Cortex of kidney (tissue), 1 donor: ENCODE measurements around the gene CCSAP.
"Not testable (repeated sequence)": the region's sequence is repeated elsewhere in the genome, so short reads cannot be mapped to it uniquely, and the experiment has no call there.

ENCODE experiments used
- DNase-seq: peaks from one replicate; lab custom pipeline; 2025; lab: John Stamatoyannopoulos, UW

The CCSAP gene

DNA sequence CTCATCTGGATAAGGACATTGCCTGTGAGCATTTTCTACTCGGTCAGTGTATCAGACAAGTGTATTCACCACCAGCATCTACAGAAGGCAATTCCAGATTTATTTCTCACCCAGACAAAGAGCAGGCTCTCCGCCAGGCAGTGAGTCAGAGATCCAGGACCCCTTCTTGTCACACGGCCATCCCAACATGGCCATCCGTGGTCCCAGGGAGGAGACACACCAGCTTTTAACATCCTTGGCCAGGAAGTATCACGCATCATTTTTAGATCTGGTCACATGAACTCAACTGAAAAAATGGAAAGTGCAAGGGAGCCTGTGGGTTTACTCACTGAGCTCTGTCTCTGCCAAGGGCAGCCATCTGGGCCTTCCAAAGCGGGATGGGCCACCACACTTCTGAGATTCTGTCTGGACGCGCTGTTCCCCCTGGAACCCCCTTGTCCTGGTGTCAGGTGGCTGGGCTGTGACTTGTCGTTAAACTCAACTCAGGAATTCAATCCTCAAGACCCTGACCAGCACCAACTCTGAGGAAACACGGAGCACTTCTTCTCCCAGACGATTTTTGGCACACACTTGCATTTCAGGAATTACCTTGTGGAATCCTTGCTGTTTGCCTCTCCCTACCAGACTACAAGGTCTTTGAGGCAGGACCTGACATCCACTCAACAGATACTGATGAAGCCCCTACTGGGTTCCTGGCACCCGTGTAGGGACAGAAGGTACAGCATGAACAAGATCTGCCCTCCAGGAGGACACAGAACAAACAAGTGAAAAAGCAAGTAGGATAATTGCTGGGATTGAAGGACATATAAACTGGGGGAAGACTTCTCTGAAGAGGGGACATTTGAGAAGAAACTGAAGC is 21.6 kb upstream of the CCSAP start:
- DNase-seq = no peak

DNA sequence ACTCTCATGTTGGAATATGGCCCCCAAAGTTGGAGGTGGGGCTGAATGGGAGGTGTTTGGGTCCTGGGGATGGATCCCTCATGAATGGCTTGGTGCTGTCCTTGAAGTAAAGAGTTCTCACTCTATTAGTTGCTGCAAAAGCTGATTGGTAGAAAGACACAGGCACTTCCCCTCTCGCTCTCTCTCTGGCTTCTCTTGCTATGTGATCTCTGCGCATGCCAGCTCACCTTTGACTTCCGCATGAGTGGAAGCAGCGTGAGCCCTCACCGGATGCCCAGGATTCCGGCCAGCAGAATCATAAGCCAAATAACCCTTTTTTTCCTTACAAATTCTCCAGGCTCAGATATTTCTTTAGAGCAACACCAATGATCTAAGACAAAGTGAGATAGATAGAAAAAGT is 20.9 kb upstream of the CCSAP start:
- DNase-seq = no peak

DNA sequence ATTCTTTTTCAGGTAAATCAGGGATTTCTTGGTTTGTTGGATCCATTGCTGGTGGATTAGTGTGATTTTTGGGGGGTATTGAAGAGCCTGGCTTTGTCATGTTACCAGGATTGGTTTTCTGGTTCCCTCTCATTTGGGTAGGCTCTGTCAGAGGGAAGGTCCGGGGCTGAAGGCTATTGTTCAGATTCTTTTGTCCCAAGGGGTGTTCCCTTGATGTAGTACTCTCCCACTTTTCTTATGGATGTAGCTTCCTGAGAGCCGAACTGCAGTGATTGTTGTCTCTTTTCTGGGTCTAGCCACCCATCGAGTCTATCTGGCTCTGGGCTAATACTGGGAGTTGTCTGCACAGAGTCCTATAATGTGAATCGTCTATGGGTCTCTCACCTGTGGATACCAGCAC is 17.6 kb upstream of the CCSAP start:
- no peak for DNase-seq

DNA sequence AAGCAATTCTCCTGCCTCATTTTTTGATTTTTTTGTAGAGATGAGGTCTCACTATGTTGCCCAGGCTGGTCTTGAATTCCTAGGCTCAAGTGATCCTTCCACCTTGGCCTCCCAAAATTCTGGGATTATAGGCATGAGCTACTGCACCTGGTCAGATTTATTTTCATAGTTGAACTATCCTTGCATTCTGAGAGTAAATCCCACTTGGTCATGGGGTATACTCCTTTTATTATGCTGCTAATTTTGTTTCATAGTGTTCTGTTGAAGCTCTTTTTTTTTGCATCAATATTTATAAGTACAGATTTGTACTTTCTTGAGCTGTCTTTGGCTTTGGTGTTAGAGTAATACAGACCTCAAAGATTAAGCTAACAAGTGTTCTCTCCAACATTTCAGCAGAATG is 12.8 kb upstream of the CCSAP start:
- DNase-seq = no peak

DNA sequence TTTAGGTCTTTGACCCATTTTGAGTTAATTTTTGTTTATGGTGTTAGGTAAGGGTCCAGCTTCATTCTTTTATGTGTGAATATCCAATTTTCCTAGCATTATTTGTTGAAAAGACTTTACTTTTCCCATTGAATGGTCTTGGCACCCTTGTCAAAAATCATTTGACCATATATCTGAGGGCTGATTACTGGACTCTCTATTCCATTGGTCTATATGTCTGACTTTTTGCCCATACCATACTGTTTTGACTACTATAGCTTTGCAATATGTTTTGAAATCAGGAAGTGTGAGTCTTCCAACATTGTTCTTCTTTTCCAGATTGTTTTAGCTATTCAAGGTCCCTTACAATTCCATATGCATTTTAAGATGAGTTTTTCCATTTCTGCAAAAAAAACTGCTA is 11.4 kb upstream of the CCSAP start:
- no peak for DNase-seq

DNA sequence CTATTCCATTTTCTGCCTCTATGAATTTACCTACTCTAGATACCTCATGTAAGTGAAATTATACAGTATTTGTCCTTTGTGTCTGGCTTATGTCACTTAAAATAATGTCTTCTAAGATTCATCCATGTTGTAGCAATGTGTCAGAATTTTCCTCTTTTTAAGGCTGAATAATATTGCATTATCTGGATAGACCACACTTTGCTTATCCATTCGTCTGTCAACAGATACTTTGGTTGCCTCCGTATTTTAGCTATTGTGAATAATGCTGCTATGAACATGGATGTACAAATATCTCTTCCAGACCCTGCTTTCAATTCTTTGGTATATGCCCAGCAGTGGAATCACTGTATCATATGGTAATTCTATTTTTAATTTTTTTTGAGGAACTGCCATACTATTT is 10.1 kb upstream of the CCSAP start:
- no peak for DNase-seq

DNA sequence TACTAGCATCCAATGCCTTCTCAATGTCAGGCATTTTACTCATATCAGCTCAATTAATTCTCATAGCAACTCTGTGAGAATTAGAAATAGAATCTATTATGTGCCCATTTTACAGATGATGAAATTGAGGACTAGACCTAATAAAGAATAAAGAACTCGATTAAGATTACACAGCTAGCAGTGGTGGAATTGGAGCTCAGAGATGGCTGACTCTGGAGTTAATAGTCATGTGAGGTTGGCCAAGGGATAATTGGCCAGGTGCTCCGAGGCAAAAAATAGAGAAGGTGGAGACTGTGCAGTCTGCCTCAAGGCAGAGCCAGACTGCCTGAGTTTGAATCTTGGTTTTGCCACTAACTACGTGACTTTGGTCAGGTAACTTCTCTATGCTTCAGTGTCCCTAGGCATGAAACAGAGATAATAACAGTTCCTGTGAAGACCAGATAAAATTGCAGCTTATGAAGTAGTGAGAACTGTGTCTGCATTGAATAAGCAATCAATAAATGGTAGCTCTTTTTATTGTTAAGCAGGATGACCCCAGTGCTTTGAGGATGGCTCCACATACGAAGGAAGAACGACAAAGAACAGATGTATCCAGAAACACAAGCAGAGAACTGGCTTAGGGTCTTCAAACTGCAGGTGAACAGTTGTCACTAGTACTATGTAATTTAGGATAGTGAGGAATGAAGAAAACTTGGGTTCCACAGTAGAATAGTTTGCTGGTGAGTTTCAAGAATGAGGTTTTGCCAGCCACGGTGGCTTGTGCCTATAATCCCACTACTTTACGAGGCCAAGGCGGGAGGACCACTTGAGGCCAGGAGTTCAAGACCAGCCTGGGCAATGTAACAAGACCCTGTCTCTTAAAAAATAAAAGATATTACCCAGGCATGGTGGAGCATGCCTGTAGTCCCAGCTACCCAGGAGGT is 6.9 kb upstream of the CCSAP start:
- no peak for DNase-seq

DNA sequence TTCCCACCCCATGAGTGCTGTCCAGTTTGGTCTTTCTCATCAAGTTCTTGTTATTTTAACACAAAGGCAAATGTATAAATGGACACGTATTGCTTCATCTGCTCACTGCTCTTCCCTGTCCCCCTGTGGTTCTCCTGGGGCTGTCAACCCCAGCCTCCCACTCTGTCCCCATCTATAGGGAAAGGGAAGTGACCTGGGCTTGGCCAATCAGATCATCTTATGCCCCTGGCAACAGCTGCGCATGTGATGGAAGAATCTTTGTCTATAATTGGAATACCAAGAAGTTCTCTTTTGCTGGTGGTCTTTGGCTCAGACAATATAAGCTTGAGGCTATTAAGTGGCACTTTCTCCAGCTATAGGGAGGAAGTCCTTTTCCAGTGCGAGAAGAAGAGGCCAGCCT is 4.7 kb upstream of the CCSAP start:
- DNase-seq = no peak

DNA sequence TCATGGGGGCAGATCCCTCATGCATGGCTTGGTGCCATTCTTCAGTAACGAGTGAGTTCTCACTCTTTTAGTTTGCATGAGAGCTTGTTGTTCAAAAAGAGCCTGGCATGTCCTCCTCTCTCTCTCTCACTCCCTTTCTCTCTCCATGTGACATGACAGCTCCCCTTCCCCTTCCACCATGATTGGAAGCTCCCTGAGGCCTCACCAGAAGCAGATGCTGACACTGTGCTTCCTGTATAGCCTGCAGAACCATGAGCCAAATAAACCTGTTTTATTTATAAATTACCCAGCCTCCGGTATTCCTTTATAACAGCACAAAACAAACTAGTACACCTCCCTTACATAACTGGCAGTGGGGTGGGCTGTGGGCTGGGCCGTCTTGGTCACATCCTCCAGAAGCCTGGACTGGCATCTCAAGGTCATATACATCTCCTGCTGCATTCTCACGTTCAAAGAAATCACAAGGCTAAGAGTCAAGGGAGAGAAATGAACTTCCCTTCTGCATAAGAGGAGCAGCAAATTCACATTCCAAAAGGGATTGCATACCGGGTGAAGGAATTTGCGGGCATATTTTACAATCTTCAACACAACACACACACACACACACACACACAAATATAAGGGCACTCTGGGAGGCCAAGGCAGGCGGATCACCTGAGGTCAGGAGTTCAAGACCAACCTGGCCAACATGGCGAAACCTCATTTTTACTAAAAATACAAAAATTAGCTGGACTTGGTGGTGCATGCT is 2.3 kb upstream of the CCSAP start:
- DNase-seq = no peak

DNA sequence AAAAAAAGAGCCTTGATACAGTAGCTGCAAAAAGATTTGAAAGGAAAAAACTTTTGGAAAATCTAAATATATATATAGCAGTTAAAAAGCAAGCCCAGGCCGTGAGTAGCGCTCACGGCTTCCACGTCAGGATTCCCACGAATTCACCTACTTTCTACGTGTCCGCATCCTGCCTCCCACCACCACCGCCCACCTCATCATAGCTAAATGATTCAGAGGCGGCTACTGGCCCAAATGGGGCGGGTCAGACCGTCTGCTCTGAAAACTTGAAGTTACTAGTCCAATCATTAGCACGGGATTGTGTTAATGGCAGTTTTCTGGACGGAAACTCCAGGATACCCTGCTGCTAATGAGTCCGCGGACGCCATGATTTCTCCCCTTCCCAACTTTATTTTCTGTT is 1.3 kb upstream of the CCSAP start:
- DNase-seq = no peak

DNA sequence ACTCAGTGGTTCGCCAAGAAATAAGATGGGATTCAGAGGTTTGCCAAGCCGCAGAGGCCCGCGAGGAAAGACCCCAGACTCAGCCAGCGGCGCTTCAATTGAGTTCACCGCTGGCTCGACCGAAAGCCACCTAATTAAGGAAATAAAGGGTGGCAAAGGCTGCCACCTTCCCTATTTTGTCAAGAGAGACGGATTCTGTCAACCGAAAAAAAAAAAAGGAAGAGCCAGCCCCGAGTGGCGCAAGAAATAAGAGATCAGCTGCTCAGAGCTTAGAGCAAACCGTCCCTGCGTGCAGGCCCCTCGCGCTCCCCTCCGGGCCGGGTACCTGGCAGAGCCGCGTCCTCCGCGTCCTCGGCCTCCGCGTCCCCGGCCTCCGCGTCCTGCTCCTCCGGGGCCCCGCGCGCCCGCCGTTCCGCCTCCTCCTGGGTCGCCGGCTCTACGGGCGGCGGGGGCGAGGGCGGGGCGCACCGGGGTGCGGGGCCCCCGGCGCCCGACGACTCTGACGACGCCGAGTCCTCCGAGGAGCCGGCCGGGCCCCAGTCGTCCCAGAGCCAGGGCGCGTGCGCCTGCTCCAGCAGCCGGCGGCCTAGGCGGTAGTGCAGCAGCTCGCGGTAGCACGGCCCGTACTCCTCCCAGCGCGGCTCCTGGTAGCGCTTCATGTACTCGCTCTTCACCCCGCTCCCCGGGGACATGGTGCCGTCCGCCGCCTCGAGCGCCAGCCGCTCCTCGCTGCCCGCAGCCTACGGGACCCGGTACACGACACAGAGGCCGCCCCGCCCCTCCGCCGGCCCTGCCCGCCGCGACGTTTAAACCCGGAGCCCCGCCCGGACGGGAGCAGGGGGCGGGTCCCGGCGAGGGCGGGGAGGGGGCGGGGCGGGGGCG is 832 bp downstream of the CCSAP start:
- no peak for DNase-seq

DNA sequence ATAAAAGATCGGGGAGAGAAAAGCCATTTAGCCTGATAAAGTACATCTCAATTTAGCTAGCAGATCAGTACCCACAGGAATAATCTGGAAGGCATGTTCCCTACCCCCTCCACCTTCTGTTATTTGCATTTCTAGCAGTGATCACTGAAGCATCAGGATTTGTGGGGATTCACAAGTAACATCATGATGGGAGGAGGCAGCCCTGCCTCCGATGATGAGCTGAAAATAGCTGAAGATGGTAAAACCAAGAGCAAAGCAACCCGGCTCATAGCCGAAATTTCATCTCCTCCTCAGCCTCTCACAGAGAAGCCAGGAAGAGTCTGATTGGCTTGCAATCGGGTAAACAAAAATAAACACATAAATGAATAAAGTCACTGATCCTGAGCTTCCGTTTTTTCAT is 2.4 kb downstream of the CCSAP start:
- no peak for DNase-seq

DNA sequence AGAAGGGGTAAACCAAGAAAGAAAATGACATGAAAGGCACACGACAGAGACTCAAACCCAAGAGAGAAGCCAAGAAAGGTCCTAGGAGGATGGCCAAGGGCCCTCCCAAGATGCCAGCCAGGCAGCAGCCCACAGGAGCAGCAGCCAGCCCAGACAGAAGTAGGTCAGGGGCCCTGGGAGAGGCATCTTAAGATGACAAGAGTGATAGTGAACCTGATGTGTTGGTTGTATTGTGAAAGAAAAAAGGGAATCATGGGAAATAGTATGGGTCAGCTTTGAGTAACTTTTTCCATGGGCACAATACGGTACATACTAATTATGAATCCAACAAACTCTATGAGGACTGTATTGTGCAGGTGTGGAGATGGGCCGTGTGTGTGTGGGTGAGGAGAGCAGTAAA is 3.3 kb downstream of the CCSAP start:
- DNase-seq = no peak

DNA sequence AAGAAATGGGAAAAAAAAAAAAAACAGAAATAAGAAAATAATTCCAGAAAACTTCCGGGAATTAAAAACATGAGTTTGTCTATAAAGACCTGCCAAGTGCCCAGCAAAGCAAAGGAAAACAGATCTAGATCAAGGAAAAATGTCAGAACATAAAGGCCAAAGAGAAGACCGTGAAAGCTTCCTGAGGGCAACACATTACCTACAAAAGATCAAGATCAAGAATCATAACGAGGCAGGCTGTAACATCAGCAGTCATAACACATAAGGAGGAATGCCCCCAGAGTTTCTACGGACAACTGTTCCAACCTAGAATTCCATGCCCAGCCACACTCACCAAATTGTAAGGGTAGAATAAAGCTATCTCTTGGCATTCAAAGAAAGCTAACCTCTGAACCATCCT is 3.8 kb downstream of the CCSAP start:
- DNase-seq = no peak

DNA sequence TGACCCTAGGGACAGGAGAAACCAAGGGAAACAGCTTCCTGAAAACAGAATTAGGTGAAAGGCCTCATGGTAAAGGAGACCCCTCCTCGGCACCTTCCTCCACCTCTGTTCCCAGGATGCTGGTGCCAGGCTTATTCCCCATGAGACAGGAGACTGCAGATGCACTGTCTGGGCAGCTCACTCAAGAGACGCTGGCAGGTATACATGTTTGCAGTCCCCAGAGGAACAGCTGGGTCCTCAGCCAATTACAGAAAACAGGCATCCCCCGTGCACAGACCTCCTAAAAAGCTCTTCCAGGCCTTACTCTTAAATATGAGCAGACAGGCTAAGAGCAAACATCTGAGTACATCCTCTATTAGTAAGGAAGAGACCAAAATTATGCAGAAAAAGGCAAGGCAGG is 6.5 kb downstream of the CCSAP start:
- DNase-seq = no peak

DNA sequence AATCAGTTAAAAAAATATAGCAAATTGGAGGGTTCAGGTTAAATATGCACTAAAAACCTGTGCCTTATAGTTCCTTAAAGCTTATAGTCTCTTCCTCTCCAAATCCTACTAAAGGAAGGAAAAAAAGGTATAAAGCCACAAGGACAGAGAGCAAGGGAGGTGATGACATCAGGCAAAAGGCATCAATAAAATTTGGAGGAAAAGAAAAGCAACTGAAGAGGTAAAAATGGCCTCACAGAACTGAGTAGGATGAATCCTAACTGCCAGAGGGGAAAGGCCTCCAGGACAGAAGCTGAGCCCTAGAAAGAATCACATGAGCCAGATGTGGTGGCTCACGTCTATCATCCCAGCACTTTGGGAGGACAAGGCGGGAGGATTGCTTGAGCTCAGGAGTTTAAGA is 8.1 kb downstream of the CCSAP start:
- no peak for DNase-seq

DNA sequence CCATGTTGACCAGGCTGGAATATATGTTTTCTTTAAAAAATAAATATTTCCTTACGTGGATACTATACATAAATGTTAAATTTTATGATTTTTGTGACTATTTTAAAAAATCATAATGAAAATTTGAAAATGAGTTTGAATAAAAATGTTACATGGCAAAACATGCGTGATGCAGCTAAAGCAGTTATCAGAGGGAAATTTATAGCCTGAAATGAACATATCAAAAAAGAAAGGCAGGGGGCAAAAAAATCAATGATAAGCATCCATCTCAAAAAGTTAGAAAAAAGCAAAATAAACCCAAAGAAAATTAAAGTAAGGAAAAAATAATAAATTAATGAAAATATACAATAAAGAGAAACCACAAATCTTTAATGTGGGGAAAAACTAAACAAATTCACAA is 8.6 kb downstream of the CCSAP start:
- no peak for DNase-seq

DNA sequence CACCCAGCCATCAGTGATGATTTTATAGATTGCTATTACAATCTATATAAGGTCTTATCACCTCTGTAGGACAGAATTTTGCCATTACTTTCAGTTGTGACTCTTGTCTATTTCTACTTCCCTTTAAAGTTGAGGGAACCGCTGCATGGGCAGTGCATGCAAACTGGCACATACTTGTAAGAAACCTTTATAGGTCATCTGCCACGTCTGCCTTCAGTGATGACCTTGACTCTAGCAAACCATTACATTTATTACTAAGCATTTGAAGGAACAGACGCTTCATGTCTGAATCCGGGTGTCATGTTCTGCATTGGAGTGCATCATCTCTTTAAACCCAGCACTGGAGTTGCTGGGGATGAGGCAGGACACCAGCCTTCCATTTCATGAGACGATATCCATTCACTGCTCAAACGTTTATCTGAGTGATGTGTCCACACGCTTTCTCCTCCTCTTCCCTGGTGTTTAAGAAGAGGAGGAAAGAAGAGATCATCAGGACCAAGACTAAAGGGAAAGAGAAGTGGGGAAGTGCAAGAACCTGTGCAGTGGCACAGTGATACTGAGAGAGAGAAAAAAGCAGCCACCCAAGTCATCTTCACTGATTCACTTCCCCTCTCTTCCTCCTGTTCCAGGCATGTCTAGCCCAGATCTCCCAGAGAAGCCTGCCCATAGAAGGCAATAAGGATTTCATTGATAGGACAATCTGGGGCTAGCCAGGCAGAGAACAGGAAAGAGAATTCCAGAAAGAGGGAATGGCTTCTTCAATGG is 14.1 kb downstream of the CCSAP start:
- no peak for DNase-seq

DNA sequence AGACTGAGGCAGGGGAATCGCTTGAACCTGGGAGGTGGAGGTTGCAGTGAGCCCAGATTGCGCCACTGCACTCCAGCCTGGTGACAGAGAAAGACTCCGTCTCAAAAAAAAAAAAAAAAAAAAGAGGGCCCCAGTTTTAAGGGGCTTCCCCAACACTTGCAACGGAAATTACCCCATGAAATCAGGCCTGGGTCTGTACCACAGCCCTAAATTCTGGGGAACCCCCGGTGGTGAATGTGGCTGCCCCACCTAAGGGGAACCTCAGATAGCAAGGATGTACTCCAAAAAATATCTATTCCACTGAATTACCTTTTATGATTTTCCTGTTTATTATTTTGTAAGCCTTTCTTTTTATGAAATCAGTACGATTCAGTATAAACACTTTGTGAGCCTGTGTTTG is 15.1 kb downstream of the CCSAP start:
- DNase-seq = not testable (repeated sequence)

DNA sequence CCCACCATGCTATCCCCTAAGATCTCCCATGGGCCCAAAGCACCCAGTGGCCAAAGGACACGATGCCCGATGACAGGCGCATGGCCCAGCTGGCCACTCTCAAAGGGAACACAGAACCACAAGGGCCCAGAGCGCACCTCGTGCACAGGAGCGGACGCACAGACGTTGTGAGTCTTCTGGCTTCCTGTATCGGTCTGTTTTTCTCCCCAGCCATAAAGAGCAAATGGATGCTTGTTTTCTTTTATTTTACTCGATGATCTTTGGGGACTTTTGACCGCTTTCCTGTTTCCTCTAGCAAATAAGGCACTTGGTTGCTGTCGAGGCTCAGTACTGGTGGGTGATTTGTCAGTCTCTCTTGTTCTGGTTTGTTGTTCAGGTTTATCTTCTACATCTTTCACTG is 16.2 kb downstream of the CCSAP start:
- no peak for DNase-seq
